ACC112 (cell line): ENCODE results near the gene JPT2.
A peak's percentile ranks its signal among the peaks of the same experiment; 100 is the strongest.
"Not testable (repeated sequence)": the region's sequence is repeated elsewhere in the genome, so short reads cannot be mapped to it uniquely, and the experiment has no call there.

ENCODE experiments used
- H2AFZ ChIP-seq: fragments of 200-600 bp; sonication (generic); one replicate; pipeline ENCODE4 v1.6.0; 2017; ENCODE audit warnings: antibody characterized with exemption, low read length; ENCODE audit not compliant: unreplicated experiment
- H3K27ac ChIP-seq: fragments of 200-600 bp; sonication (generic); 2 replicates; pipeline ENCODE4 v1.5.1; 2014; ENCODE audit warnings: low read depth, mild to moderate bottlenecking, antibody characterized with exemption, low read length, moderate library complexity
- H3K27me3 ChIP-seq: fragments of 200-600 bp; sonication (generic); 2 replicates; pipeline ENCODE4 v1.6.1; 2014; ENCODE audit warnings: mild to moderate bottlenecking, antibody characterized with exemption, low read length, moderate library complexity, mixed read lengths; ENCODE audit not compliant: insufficient read depth
- H3K36me3 ChIP-seq: fragments of 200-600 bp; sonication (generic); 2 replicates; pipeline ENCODE4 v1.6.1; 2016; ENCODE audit warnings: mild to moderate bottlenecking, antibody characterized with exemption, low read length, moderate library complexity, mixed read lengths; ENCODE audit not compliant: insufficient read depth
- H3K4me1 ChIP-seq: fragments of 200-600 bp; sonication (generic); one replicate; pipeline ENCODE4 v1.6.1; 2016; ENCODE audit warnings: low read length, mixed read lengths; ENCODE audit not compliant: insufficient read depth, unreplicated experiment, control insufficient read depth
- H3K4me3 ChIP-seq: fragments of 200-600 bp; sonication (generic); 2 replicates; pipeline ENCODE4 v1.5.1; 2014; ENCODE audit warnings: mild to moderate bottlenecking, low read depth, low read length
- H3K79me2 ChIP-seq: fragments of 200-600 bp; sonication (generic); one replicate; pipeline ENCODE4 v1.6.0; 2016; ENCODE audit warnings: low read length; ENCODE audit not compliant: control insufficient read depth, unreplicated experiment, insufficient read depth

Gene JPT2

DNA sequence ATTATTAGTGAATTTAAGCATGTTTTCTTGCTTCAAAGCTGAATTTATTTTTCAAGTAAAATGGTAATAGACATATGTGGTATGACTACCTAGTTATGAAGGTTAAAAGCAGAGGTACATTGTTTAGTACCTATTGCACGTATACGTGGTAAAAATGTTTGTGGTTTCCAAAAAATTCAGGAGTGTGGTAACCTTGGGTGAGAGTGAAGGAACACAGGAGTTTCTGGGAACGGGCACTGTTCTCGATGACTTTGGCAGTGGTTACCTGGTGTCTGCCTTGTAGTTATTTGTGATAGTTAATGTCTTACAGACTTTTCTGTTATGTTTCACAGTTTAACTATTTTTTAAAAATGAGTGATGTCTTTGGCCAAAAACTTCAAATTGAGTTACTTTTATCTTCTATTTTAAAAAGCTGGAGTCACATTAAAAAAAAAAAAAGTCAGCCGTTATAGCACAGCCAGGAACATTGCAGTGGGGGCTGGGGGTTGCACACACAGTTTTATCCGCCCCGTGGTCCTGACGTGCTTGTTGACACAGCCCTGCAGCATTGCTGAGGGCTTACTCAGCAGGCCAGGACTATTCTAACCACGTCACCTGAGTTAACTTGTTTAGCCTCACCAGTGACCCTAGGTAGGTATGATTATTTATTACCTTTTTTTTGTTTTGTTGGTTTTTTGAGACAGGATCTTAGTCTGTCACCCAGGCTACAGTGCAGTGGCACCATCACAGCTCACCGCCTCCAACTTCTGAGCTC lies 10.9 kb downstream of the JPT2 start:
- Histone ChIP-seq H3K4me1 (peaks cover 25% of the 10 kb centered on the region), H2AFZ (no peak overlapping the region), H3K36me3 (peaks cover 26% of the 10 kb centered on the region), H3K79me2 (peaks cover 66% of the 10 kb centered on the region), H3K27ac (peak overlapping the region; percentile 22; the same call in 1 of the 2 replicates), H3K27me3 (no peaks in the 10 kb centered on the region), H3K4me3 (no peak overlapping the region)

DNA sequence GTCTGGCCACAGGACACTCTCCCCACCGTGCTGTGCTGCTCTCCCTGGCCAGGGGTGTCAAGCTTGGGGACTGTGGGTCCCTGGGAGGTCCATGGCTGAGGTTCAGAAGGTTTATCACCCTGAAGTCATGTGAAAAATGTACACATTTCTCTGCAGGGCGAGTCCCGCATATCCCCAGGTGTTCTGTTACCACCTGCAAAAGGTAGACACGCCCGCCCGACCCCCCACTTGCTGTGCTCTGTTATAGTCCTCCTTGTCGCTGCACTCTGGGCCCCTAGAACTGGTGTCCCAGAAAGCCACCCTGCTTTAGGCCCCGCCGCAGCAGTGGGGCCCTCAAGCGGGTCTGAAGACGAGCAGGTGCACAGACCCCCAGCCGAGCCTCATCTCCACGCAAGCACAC lies 11.8 kb downstream of the JPT2 start:
- H3K27me3 ChIP-seq = no peaks in the 10 kb centered on the region
- peaks cover 66% of the 10 kb centered on the region for H3K79me2 ChIP-seq
- peaks cover 25% of the 10 kb centered on the region for H3K4me1 ChIP-seq
- H3K27ac ChIP-seq = no peak overlapping the region
- no peak overlapping the region for H3K4me3 ChIP-seq
- H3K36me3 ChIP-seq = peaks cover 33% of the 10 kb centered on the region
- no peak overlapping the region for H2AFZ ChIP-seq

DNA sequence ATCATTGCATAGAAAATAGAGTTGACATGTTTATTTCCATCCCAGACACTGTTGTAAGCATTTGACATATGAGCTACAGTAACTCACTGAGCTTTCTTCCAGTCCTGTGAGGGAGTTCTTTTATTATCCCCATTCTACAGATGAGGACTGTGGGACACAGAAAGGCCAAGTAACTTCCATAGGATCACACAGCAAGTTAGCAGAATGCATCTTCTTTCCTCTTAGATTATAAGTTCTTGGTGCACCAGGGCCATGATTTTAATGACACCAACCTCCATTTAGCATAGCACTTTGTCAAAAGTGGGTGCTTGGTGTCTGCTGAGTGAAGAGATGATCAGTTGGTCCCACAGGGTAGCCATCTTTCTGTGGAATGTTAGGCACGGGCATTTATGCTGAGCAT lies 12.7 kb downstream of the JPT2 start:
- Histone ChIP-seq H3K4me3 (no peak overlapping the region), H3K79me2 (peaks cover 57% of the 10 kb centered on the region), H3K27ac (peak overlapping the region; percentile 68), H3K36me3 (peaks cover 30% of the 10 kb centered on the region), H2AFZ (no peak overlapping the region), H3K4me1 (peaks cover 25% of the 10 kb centered on the region), H3K27me3 (no peaks in the 10 kb centered on the region)

DNA sequence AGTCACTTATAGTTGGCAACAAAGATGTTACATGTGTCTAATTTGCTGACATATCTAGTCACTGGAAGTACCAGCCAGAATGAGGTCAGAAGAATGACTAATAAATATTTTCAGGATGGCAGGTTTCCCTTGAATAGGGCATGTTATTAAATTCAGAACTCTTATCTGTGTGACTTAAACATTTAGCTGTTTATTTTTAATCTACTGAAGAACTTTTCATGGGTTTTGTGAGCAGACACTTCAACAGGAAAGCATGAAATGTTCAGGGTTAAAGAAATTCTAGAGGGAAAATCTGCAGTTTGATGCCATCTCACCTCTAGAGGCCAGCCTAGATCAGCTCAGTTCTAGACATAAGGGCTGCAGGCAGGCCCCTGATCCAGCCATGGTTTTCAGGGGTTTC lies 13.2 kb downstream of the JPT2 start:
- H3K4me3 ChIP-seq = no peak overlapping the region
- H3K36me3 ChIP-seq = peaks cover 30% of the 10 kb centered on the region
- peaks cover 25% of the 10 kb centered on the region for H3K4me1 ChIP-seq
- no peak overlapping the region for H2AFZ ChIP-seq
- H3K27ac ChIP-seq = peak overlapping the region; percentile 68
- H3K27me3 ChIP-seq = no peaks in the 10 kb centered on the region
- peaks cover 55% of the 10 kb centered on the region for H3K79me2 ChIP-seq

DNA sequence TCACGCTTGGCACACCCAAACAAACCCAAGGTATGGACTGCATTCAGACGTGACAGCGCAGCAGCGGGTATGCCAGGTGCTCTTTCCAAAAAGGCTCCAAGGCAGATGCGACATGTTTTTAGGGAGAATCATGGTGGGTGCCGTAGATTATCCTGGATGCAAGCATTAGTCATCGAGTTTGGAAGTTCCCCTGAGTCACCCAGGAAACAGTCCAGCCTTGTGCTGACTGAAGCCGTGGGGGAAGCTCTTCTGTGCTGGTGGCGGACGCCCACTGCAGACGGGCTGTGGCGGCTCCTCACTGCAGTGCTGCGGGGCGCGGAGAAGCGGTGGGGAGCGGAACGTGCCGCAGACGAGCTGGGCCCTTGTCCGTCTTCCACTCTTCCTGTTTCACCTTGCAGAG lies 13.9 kb downstream of the JPT2 start:
- Histone ChIP-seq H3K4me1 (peaks cover 25% of the 10 kb centered on the region), H3K79me2 (peaks cover 51% of the 10 kb centered on the region), H3K4me3 (no peak overlapping the region), H2AFZ (no peak overlapping the region), H3K27ac (peak overlapping the region; percentile 68), H3K36me3 (peaks cover 37% of the 10 kb centered on the region), H3K27me3 (no peaks in the 10 kb centered on the region)

DNA sequence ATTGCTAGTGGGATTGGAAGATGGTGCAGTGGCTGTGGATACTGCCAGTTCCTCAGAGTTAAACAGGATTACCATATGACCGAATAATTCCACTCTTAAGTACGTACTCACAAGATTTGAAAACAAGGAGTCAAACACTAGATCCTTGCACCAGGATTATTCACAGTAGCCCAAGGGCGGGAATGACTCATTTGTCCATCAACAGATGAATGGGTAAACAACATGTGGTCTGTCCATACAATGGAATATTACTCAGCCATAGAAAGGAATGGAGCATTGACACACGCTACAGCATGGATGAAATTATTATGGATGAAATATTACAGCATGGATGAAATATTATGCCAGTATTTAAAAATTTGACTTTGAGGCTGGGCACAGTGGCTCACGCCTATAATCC lies 18.8 kb downstream of the JPT2 start:
- peaks cover 56% of the 10 kb centered on the region for H3K36me3 ChIP-seq
- H3K4me3 ChIP-seq = no peak overlapping the region
- peaks cover 27% of the 10 kb centered on the region for H3K79me2 ChIP-seq
- H2AFZ ChIP-seq = no peak overlapping the region
- peaks cover 7% of the 10 kb centered on the region for H3K4me1 ChIP-seq
- no peaks in the 10 kb centered on the region for H3K27me3 ChIP-seq
- no peak overlapping the region for H3K27ac ChIP-seq

DNA sequence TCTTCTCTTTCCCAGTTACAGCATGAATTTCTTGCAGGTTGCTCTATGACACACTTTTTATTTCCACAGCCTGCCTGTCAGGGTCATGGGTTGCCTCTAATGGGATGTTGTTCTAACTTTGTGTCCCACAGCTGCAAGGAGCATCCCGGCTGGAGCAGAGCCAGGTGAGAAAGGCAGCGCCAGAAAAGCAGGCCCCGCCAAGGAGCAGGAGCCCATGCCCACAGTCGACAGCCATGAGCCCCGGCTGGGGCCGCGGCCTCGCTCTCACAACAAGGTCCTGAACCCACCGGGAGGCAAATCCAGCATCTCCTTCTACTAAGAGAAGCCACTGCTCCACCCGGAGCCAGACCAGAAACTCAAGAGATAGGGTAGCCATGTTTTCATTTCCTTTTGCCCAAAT lies 20.6 kb downstream of the JPT2 start:
- no peak overlapping the region for H3K27ac ChIP-seq
- H3K36me3 ChIP-seq = peaks cover 40% of the 10 kb centered on the region
- no peaks in the 10 kb centered on the region for H3K27me3 ChIP-seq
- H3K4me3 ChIP-seq = no peak overlapping the region
- H3K4me1 ChIP-seq = no peaks in the 10 kb centered on the region
- H3K79me2 ChIP-seq = peaks cover 10% of the 10 kb centered on the region
- no peak overlapping the region for H2AFZ ChIP-seq

DNA sequence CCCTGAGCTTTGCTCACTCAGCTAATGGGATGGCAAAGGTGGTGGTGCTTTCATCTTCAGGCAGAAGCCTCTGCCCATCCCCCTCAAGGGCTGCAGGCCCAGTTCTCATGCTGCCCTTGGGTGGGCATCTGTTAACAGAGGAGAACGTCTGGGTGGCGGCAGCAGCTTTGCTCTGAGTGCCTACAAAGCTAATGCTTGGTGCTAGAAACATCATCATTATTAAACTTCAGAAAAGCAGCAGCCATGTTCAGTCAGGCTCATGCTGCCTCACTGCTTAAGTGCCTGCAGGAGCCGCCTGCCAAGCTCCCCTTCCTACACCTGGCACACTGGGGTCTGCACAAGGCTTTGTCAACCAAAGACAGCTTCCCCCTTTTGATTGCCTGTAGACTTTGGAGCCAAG lies 22.2 kb downstream of the JPT2 start:
- peaks cover 5% of the 10 kb centered on the region for H3K4me1 ChIP-seq
- peaks cover 8% of the 10 kb centered on the region for H3K79me2 ChIP-seq
- no peak overlapping the region for H3K27ac ChIP-seq
- peaks cover 28% of the 10 kb centered on the region; the same call in 1 of the 2 replicates for H3K36me3 ChIP-seq
- H3K27me3 ChIP-seq = no peaks in the 10 kb centered on the region
- H2AFZ ChIP-seq = no peak overlapping the region
- H3K4me3 ChIP-seq = no peak overlapping the region

DNA sequence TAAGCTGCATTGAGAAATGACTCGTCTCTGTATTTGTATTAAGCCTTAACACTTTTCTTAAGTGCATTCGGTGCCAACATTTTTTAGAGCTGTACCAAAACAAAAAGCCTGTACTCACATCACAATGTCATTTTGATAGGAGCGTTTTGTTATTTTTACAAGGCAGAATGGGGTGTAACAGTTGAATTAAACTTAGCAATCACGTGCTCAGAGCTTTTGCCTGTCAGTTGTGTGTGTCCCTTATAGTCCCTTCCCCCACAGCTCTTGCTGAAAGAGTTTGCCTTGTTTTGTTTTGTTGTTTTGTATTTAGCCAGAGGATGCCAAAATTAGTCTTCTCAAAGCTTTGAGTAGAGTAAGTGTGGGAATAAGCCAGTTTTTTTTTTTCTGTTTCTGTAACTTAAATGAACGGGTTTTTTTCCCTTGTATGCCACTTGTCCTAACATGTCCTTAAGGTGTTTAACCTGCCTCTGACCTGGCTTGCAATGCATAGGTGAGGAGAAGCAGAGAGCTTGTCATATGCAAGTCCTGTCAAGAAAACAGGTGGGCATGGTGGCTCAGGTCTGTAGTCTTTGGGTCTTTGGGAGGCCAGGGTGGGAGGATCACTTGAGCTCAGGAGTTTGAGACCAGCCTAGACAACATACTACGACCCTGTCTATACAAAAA lies 23.3 kb downstream of the JPT2 start:
- H3K36me3 ChIP-seq = peaks cover 28% of the 10 kb centered on the region; the same call in 1 of the 2 replicates
- peaks cover 11% of the 10 kb centered on the region for H3K79me2 ChIP-seq
- H3K27me3 ChIP-seq = no peaks in the 10 kb centered on the region
- no peak overlapping the region for H3K4me3 ChIP-seq
- H3K4me1 ChIP-seq = peaks cover 5% of the 10 kb centered on the region
- no peak overlapping the region for H2AFZ ChIP-seq
- H3K27ac ChIP-seq = no peak overlapping the region

DNA sequence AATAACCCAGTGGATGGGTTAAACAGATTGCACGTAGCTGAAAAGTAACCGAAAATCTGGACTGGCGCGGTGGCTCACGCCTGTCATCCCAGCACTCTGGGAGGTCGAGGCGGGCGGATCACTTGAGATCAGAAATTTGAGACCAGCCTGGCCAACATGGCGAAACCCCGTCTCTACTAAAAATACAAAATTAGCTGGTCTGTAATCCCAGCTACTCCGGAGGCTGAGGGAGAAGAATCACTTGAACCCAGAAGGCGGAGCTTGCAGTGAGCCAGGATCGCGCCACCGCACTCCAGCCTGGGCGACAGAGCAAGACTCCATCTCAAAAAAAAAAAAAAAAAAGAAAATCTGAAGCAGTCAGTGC lies 27.2 kb downstream of the JPT2 start:
- peaks cover 28% of the 10 kb centered on the region for H3K4me1 ChIP-seq
- peaks cover 49% of the 10 kb centered on the region for H3K79me2 ChIP-seq
- H3K36me3 ChIP-seq, H3K27me3 ChIP-seq: not testable (repeated sequence)
- peak overlapping the region; percentile 93 for H3K4me3 ChIP-seq
- peak overlapping the region; percentile 76 for H3K27ac ChIP-seq
- H2AFZ ChIP-seq = peak overlapping the region; percentile 3
